Astrocyte of the cerebellum (primary cell): ENCODE results near the gene OR7D2.
A peak's percentile ranks its signal among the peaks of the same experiment; 100 is the strongest.
"Not testable (repeated sequence)": the region's sequence is repeated elsewhere in the genome, so short reads cannot be mapped to it uniquely, and the experiment has no call there.

Experiments
- DNase-seq: peaks from one replicate; pipeline ENCODE4 v3.0.0-alpha.2; 2011; ENCODE audit warnings: low read depth
- H3K4me3 ChIP-seq: 2 replicates; pipeline ENCODE4 v1.5.1; 2011; ENCODE audit warnings: mild to moderate bottlenecking, low read depth, low read length, moderate library complexity
- in situ Hi-C: cut with HindIII; loops from 2 replicates; pipeline ENCODE4 v1.10.0; 2017; ENCODE audit warnings: low sequenced_read_pairs
- TF ChIP-seq, protein P1 (sequence below): IDR thresholded peaks from 2 replicates; pipeline ENCODE4 v1.5.1; 2012; ENCODE audit warnings: low read length, low read depth, moderate library complexity, mild to moderate bottlenecking; ENCODE audit errors: missing control alignments

OR7D2 gene

DNA sequence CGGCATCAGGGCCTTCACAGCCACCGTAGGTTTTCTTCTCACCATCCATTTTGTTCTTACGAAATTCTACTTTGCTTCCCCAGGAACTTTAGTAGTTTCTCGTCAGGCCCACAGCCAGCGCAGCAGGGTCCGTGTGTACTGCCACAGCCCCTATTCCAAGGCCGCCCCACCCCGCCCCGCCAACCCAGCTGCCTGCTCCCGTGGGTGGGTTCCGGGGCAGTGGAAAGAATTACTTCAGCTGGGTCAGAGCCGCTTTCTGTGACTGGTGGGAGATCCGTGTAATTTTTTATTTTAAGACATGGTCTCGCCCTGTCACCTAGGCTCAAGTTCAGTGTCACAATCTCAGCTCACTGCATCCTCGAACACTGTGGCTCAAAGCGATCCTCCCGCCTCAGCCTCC is 4.2 kb downstream of the OR7D2 start:
- DNase-seq: no peak
- TF ChIP-seq, protein P1, sequence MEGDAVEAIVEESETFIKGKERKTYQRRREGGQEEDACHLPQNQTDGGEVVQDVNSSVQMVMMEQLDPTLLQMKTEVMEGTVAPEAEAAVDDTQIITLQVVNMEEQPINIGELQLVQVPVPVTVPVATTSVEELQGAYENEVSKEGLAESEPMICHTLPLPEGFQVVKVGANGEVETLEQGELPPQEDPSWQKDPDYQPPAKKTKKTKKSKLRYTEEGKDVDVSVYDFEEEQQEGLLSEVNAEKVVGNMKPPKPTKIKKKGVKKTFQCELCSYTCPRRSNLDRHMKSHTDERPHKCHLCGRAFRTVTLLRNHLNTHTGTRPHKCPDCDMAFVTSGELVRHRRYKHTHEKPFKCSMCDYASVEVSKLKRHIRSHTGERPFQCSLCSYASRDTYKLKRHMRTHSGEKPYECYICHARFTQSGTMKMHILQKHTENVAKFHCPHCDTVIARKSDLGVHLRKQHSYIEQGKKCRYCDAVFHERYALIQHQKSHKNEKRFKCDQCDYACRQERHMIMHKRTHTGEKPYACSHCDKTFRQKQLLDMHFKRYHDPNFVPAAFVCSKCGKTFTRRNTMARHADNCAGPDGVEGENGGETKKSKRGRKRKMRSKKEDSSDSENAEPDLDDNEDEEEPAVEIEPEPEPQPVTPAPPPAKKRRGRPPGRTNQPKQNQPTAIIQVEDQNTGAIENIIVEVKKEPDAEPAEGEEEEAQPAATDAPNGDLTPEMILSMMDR: no peak
- no peak overlapping the region for H3K4me3 ChIP-seq
- in situ Hi-C loops: no loop called here

DNA sequence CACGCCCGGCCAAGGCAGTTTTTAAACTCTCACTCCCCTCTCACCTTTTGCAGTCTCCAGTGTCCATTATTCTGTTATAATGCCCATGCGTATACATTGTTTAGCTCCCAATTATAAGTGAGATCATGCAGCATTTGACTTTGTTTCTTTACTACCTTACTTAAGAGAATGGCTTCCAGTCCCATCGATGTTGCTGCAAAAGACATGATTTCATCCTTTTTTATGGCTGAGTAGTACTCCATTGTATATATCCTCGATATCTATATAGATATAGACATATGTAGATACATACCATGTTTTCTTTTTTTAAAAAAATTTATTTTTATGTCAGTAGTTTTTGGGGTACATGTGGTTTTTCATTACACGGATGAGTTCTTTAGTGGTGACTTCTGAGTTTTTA is 8.4 kb downstream of the OR7D2 start:
- no peak overlapping the region for H3K4me3 ChIP-seq
- DNase-seq: no peak
- TF ChIP-seq, protein P1: no peak
- in situ Hi-C loops: no loop called here

DNA sequence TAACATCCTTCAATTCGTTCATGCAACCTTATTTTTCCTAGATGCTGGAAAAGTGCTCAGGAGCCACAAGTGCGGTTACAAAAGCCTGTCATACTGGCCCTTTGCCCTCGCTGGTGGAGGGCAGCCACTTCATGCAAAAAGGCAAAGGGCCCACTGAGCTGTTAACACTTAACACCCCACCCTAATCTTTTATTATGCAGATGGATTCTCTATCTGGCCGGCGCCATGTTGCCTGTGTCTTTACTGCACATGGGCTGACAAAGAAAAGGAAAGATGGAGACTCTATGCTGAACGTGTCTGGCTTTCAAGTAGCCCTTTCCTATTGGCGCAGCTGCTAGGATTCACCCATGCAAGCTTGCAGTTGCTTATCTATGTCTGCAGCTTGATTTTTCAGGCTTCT is 10.8 kb downstream of the OR7D2 start:
- H3K4me3 ChIP-seq: no peak overlapping the region
- TF ChIP-seq, protein P1: no peak
- in situ Hi-C loops: no loop called here
- no peak for DNase-seq

DNA sequence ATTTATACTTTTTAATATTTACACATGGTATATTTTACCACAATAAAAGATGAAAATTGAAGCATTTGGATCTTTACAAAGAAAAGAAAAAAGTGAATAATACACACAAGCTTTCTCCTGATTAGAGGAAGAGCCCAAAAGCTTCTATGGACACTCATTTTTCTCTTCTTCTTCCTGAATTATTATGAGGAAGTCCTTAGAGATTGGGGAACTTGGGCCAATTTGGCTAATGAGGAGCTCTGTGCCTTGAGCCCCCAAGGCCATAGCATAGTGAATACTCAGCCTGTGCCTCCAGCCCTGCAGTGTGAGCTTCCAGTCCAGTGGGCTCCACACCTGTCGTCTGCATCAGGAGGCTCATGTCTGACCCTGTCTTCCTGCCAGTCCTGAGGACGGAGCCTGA is 19.3 kb downstream of the OR7D2 start:
- DNase-seq, in situ Hi-C loops, H3K4me3 ChIP-seq: not testable (repeated sequence)

DNA sequence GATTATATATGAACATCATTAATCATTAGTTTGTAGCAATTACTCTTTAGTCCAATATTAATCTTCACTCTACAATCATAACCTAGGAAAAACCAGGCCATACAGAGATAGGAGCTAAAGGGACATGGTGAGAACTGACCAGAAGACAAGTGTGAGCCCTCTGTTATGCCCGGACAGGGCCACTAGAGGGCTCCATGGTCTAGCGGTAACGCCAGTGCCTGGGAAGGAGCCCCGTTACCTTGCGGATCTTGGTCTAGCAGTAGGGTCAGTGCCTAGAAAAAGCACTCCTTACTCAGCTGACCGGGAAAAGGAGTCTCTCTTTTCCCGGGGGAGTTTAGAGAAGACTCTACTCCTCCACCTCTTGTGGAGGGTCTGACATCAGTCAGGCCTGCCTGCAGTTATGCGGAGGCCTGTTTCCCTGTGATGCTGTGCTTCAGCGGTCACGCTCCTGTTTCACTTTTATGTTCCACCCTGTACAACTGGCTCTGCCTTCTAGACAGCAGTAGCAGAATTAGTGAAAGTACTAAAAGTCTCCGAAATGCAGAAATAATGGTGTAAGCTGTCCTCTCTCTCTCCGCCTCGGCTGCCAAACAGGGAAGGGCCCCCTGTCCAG is 26.8 kb downstream of the OR7D2 start:
- DNase-seq: peak; percentile 11
- peak overlapping the region; percentile 19 for H3K4me3 ChIP-seq
- in situ Hi-C loops: no loop called here
- TF ChIP-seq, protein P1: peak; percentile 78

DNA sequence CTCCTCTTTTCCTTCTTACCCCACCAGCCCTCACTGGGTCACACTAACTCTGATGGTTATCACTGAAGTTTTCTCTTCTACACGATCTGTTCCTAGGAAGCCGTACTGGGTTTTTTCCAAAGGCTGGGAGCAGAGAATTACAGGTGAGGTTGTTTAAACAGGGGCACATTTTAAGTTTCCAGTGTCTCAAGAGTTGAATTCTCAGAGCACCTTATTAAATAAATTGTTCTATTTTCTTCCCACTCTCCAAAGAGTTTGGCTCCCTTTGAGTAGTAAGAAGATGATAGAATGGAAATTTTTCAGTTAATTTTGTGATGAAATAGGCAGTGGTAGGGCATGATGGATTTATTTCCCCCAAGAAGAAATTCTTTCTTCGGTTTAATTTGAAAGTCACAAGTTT is 40.7 kb downstream of the OR7D2 start, which contains the start of gene OR7D4:
OR7D4 (minus strand) TSS at position 101 of the 400 bp plus-strand sequence. CDS start 4,752 bp downstream, outside the sequence.
- TF ChIP-seq, protein P1: no peak
- no peak for DNase-seq
- no peak within 1 kb of the TSS for H3K4me3 ChIP-seq
- in situ Hi-C loops: no loop called here
